RWPE2 (cell line): ENCODE data around the gene XIAP.
"Not testable (repeated sequence)": the region's sequence is repeated elsewhere in the genome, so short reads cannot be mapped to it uniquely, and the experiment has no call there.

Experiments
- ATAC-seq: fragments of 200-7000 bp; cut with Tn5 transposase; 3 replicates; pipeline ENCODE4 v1.9.1; 2021; ENCODE audit warnings: low read depth
- DNase-seq: peaks from one replicate; pipeline ENCODE4 v3.0.0-alpha.2; 2020; ENCODE audit warnings: low spot score
- H3K27ac ChIP-seq: fragments of 450-650 bp; 2 replicates; pipeline ENCODE4 v1.5.1; 2017; ENCODE audit warnings: mild to moderate bottlenecking; ENCODE audit not compliant: poor library complexity, severe bottlenecking
- H3K27me3 ChIP-seq: fragments of 250-450 bp; sonication (Bioruptor Pico); 2 replicates; pipeline ENCODE4 v1.5.1; 2021; ENCODE audit warnings: mild to moderate bottlenecking, moderate library complexity; ENCODE audit not compliant: insufficient read depth, poor library complexity, severe bottlenecking
- H3K36me3 ChIP-seq: fragments of 250-450 bp; sonication (Bioruptor Pico); 2 replicates; pipeline ENCODE4 v1.5.1; 2020; ENCODE audit warnings: low read depth, mild to moderate bottlenecking, moderate library complexity
- H3K4me1 ChIP-seq: fragments of 250-450 bp; sonication (Bioruptor Pico); 2 replicates; pipeline ENCODE4 v1.5.1; 2021; ENCODE audit warnings: mild to moderate bottlenecking, moderate library complexity; ENCODE audit not compliant: insufficient read depth, poor library complexity, severe bottlenecking
- H3K4me3 ChIP-seq: fragments of 250-450 bp; sonication (Bioruptor Pico); 2 replicates; pipeline ENCODE4 v1.5.1; 2021; ENCODE audit warnings: mild to moderate bottlenecking, moderate library complexity; ENCODE audit not compliant: severe bottlenecking
- H3K9me3 ChIP-seq: fragments of 250-450 bp; sonication (Bioruptor Pico); 2 replicates; pipeline ENCODE4 v1.5.1; 2021; ENCODE audit warnings: mild to moderate bottlenecking, moderate library complexity; ENCODE audit not compliant: severe bottlenecking
- CTCF ChIP-seq: fragments of 450-650 bp; IDR thresholded peaks from one replicate; pipeline ENCODE4 v1.5.1; 2017; ENCODE audit warnings: mild to moderate bottlenecking, moderate library complexity; ENCODE audit not compliant: poor library complexity, severe bottlenecking

The XIAP gene

GRCh38 chrX:123822965-123823364 lies 36.9 kb upstream of the XIAP start:
- H3K4me1 ChIP-seq, result peaks cover 6% of the 10 kb centered on the region
- no peaks in the 10 kb centered on the region for H3K9me3 ChIP-seq
- TF ChIP-seq CTCF, result no peak
- H3K27ac ChIP-seq, result no peak overlapping the region
- H3K4me3 ChIP-seq, result no peak overlapping the region
- DNase-seq, result no peak
- H3K36me3 ChIP-seq, result no peaks in the 10 kb centered on the region
- H3K27me3 ChIP-seq, result no peaks in the 10 kb centered on the region
- ATAC-seq, result no peak

GRCh38 chrX:123830309-123830708 lies 29.5 kb upstream of the XIAP start:
- H3K27me3 ChIP-seq, result no peaks in the 10 kb centered on the region
- no peak for TF ChIP-seq CTCF
- H3K4me3 ChIP-seq, result no peak overlapping the region
- H3K27ac ChIP-seq, result no peak overlapping the region
- H3K4me1 ChIP-seq, result no peaks in the 10 kb centered on the region
- peak; percentile 61 for ATAC-seq
- no peaks in the 10 kb centered on the region for H3K36me3 ChIP-seq
- no peaks in the 10 kb centered on the region for H3K9me3 ChIP-seq
- peak; percentile 38 for DNase-seq

GRCh38 chrX:123833387-123833786 lies 26.5 kb upstream of the XIAP start:
- Histone ChIP-seq H3K4me1 (peaks cover 4% of the 10 kb centered on the region), H3K4me3 (no peak overlapping the region), H3K36me3 (no peaks in the 10 kb centered on the region), H3K27ac (no peak overlapping the region), H3K9me3 (no peaks in the 10 kb centered on the region), H3K27me3 (no peaks in the 10 kb centered on the region)
- ATAC-seq (peak; percentile 84), DNase-seq (no peak)
- peak; percentile 76 for TF ChIP-seq CTCF

GRCh38 chrX:123834116-123834515 lies 25.7 kb upstream of the XIAP start:
- DNase-seq (no peak), ATAC-seq (no peak)
- Histone ChIP-seq H3K4me3 (no peak overlapping the region), H3K27ac (no peak overlapping the region), H3K9me3 (no peaks in the 10 kb centered on the region), H3K27me3 (no peaks in the 10 kb centered on the region), H3K4me1 (peaks cover 4% of the 10 kb centered on the region), H3K36me3 (no peaks in the 10 kb centered on the region)
- TF ChIP-seq CTCF, result no peak

- Histone ChIP-seq H3K27me3 (no peaks in the 10 kb centered on the region), H3K9me3 (no peaks in the 10 kb centered on the region), H3K27ac (no peak overlapping the region), H3K4me1 (peaks cover 4% of the 10 kb centered on the region), H3K36me3 (no peaks in the 10 kb centered on the region), H3K4me3 (no peak overlapping the region)
- ATAC-seq (peak; percentile 84), DNase-seq (no peak)
- peak; percentile 20 for TF ChIP-seq CTCF
Observed at GRCh38 chrX:123835661-123836371, 24.0 kb upstream of the XIAP start.

- not testable (repeated sequence) for ATAC-seq
Observed at GRCh38 chrX:123845129-123845528, 14.7 kb upstream of the XIAP start.

More at GRCh38 chrX:123845129-123845528, 14.7 kb upstream of the XIAP start:
- H3K36me3 ChIP-seq, H3K9me3 ChIP-seq, H3K27ac ChIP-seq, H3K4me1 ChIP-seq, DNase-seq, H3K27me3 ChIP-seq, H3K4me3 ChIP-seq: not testable (repeated sequence)
